KMS-11 (cell line): ENCODE measurements around the gene CD4.

ENCODE experiments used
- H2AFZ ChIP-seq: fragments of 200-600 bp; sonication (generic); 2 replicates; pipeline ENCODE4 v1.6.1; 2016; ENCODE audit warnings: antibody characterized with exemption, mixed run types, low read depth
- H3K27ac ChIP-seq: fragments of 200-600 bp; sonication (generic); 2 replicates; pipeline ENCODE4 v1.6.1; 2016; ENCODE audit warnings: mild to moderate bottlenecking, mixed run types
- H3K27me3 ChIP-seq: fragments of 200-600 bp; sonication (generic); 2 replicates; pipeline ENCODE4 v1.6.1; 2017; ENCODE audit warnings: mild to moderate bottlenecking, low read depth, mixed run types, moderate library complexity; ENCODE audit not compliant: insufficient read depth
- H3K36me3 ChIP-seq: fragments of 200-600 bp; sonication (generic); 2 replicates; pipeline ENCODE4 v1.6.1; 2017; ENCODE audit warnings: mild to moderate bottlenecking, mixed run types; ENCODE audit not compliant: insufficient read depth
- H3K4me1 ChIP-seq: fragments of 200-600 bp; sonication (generic); 2 replicates; pipeline ENCODE4 v1.6.1; 2016; ENCODE audit warnings: mild to moderate bottlenecking, low read depth, mixed run types; ENCODE audit not compliant: poor library complexity, severe bottlenecking
- H3K4me2 ChIP-seq: fragments of 200-600 bp; sonication (generic); 2 replicates; pipeline ENCODE4 v1.7.0; 2016; ENCODE audit warnings: mild to moderate bottlenecking, mixed run types
- H3K4me3 ChIP-seq: fragments of 200-600 bp; sonication (generic); IDR thresholded peaks from 2 replicates; pipeline ENCODE4 v1.6.1; 2017; ENCODE audit warnings: low read depth, low read length, mixed read lengths; ENCODE audit not compliant: insufficient read depth
- H3K79me2 ChIP-seq: fragments of 200-600 bp; sonication (generic); 2 replicates; pipeline ENCODE4 v1.6.1; 2016; ENCODE audit warnings: low read depth, mixed run types; ENCODE audit not compliant: insufficient read depth
- H3K9ac ChIP-seq: fragments of 200-600 bp; sonication (generic); 2 replicates; pipeline ENCODE4 v1.6.1; 2016; ENCODE audit warnings: mild to moderate bottlenecking, mixed run types
- H4K20me1 ChIP-seq: fragments of 200-600 bp; sonication (generic); 2 replicates; pipeline ENCODE4 v1.6.1; 2016; ENCODE audit warnings: mild to moderate bottlenecking, mixed run types; ENCODE audit not compliant: insufficient read depth
- TF ChIP-seq, protein P1 (sequence below): fragments of 200-600 bp; sonication (generic); conservative IDR thresholded peaks from 2 replicates; pipeline ENCODE4 v1.6.1; 2017; ENCODE audit warnings: low read depth, mild to moderate bottlenecking, antibody characterized with exemption, low read length, moderate library complexity, mixed read lengths

Gene CD4

DNA sequence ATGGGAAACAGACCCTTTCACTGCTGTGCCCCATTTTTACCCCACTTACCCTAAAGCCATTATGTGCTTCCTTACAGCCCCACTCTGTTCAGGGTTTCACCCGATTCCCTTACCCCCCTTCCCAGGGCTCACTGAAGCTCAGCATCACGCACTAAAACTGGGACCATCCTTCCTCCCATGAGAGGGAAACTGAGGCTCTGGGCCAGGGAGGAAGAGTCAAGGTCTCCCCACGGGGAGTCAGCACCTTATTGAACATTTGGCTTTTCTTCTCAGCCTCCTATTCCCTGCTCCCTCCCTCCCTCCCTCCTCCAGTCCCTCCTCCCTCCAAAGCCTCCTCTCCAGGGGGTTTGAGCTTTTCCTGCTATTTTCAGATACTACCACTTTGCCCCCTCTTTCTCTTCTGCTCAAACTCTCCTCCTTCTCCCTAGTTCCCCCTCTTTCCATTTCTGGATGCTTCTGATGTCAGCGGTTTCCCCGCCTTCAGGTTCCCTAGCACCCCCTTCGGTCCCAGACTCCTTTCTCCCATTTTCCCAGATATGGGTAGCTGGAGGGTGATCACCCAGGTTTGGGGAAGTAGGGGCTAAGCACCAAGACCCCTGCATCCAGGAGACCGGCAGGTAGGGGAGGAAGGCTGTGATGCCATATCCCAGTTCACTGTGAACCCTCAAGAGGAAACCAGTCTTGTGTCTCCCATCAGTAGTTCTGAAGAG is 33.3 kb downstream of the CD4 start:
- Histone ChIP-seq H2AFZ (no peak overlapping the region), H3K27me3 (peaks cover 66% of the 10 kb centered on the region), H3K4me2 (no peak overlapping the region), H3K27ac (no peak overlapping the region), H3K36me3 (no peaks in the 10 kb centered on the region), H3K4me3 (no peak overlapping the region), H3K4me1 (peaks cover 6% of the 10 kb centered on the region), H3K9ac (no peak overlapping the region), H4K20me1 (no peaks in the 10 kb centered on the region), H3K79me2 (no peaks in the 10 kb centered on the region)
- TF ChIP-seq, protein P1, sequence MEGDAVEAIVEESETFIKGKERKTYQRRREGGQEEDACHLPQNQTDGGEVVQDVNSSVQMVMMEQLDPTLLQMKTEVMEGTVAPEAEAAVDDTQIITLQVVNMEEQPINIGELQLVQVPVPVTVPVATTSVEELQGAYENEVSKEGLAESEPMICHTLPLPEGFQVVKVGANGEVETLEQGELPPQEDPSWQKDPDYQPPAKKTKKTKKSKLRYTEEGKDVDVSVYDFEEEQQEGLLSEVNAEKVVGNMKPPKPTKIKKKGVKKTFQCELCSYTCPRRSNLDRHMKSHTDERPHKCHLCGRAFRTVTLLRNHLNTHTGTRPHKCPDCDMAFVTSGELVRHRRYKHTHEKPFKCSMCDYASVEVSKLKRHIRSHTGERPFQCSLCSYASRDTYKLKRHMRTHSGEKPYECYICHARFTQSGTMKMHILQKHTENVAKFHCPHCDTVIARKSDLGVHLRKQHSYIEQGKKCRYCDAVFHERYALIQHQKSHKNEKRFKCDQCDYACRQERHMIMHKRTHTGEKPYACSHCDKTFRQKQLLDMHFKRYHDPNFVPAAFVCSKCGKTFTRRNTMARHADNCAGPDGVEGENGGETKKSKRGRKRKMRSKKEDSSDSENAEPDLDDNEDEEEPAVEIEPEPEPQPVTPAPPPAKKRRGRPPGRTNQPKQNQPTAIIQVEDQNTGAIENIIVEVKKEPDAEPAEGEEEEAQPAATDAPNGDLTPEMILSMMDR: no peak

DNA sequence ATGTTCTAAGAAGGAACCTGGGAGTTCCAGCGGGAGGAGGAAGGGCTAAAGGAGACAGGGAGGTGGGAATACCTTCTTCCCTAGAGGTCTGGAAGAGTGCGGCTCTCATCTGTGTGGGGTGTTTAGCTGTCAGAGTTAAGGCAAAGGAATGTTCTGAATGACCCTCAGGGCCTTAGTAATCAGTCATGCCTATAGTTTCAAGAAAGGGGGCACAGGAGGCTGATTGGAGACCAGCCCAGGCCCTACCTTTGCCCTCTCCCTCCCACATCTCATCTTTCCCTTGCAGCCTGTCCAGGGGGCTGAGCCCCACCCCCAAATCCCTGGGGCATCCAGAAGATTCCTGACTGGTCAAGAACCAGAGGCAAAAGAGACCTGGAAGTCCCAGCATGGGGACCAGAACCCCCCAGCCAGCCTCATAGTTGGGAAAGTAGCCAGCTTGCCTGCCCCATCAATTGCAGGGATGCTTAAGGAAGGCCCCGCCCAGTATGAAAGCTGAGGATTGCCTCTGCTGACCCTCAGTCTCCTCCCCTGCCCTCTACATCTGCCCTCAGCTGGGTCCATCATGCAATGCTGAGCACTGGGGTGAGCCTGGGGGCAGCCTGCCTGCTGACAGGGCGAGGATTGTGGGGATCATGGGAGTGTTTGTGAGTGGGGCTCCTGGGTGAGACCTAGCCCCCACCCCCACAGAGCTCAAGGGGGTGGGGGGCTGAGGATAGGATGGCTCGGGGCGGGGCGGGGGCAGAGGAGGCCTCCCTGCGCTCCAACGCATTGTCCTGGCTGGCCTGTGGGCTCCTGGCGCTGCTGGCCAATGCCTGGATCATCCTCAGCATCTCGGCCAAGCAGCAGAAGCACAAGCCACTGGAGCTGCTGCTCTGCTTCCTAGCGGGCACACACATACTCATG is 34.1 kb downstream of the CD4 start:
- no peak overlapping the region for H2AFZ ChIP-seq
- no peaks in the 10 kb centered on the region for H3K79me2 ChIP-seq
- H3K4me3 ChIP-seq: no peak overlapping the region
- peaks cover 66% of the 10 kb centered on the region for H3K27me3 ChIP-seq
- H3K36me3 ChIP-seq: no peaks in the 10 kb centered on the region
- H3K27ac ChIP-seq: no peak overlapping the region
- no peak overlapping the region for H3K9ac ChIP-seq
- TF ChIP-seq, protein P1: no peak
- H3K4me1 ChIP-seq: peaks cover 6% of the 10 kb centered on the region
- H4K20me1 ChIP-seq: no peaks in the 10 kb centered on the region
- H3K4me2 ChIP-seq: no peak overlapping the region

DNA sequence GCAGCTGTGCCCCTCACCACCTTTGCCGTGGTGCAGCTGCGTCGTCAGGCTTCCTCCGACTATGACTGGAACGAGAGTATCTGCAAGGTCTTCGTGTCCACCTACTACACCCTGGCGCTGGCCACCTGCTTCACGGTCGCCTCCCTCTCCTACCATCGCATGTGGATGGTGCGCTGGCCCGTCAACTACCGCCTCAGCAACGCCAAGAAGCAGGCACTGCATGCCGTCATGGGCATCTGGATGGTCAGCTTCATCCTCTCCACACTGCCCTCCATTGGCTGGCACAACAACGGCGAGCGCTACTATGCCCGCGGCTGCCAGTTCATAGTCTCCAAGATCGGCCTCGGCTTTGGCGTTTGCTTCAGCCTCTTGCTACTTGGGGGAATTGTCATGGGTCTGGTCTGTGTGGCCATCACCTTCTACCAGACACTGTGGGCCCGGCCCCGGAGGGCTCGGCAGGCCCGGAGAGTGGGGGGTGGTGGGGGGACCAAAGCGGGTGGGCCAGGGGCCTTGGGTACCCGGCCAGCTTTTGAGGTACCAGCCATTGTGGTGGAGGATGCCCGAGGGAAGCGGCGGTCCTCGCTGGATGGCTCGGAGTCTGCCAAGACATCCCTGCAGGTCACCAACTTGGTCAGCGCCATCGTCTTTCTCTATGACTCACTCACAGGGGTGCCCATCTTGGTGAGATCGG is 34.9 kb downstream of the CD4 start:
- Histone ChIP-seq H3K4me2 (no peak overlapping the region), H3K27ac (no peak overlapping the region), H3K4me3 (no peak overlapping the region), H3K79me2 (no peaks in the 10 kb centered on the region), H3K27me3 (peaks cover 71% of the 10 kb centered on the region), H4K20me1 (no peaks in the 10 kb centered on the region), H3K36me3 (no peaks in the 10 kb centered on the region), H2AFZ (no peak overlapping the region), H3K4me1 (peaks cover 6% of the 10 kb centered on the region), H3K9ac (no peak overlapping the region)
- TF ChIP-seq, protein P1: no peak

DNA sequence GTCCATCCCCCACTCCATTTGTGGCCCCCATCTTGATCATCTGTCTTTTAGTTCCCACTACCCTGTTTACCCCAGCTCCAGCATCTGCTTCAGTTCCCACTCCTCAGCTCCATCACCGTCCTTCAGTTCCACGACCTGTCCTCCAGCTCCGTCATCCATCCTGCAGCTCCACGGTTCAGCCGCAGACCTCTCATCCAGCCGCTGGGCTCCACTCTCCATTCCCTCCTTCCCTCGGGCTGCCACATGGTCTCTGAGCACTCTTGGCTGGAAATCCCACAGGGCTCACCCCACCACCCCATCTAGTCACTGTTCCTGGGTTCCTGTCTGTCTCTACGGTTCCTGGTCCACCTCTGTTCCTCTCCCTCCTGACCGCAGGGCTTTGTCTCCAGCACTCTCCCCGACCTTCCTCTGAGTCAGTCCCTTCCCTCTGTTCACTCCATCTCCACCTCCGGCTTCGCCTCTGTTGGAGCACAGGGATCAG is 35.6 kb downstream of the CD4 start:
- H2AFZ ChIP-seq: no peak overlapping the region
- H4K20me1 ChIP-seq: no peaks in the 10 kb centered on the region

More for the DNA sequence above, 35.6 kb downstream of the CD4 start:
- Histone ChIP-seq H3K9ac (no peak overlapping the region), H3K4me3 (no peak overlapping the region), H3K4me1 (peaks cover 6% of the 10 kb centered on the region), H3K79me2 (no peaks in the 10 kb centered on the region), H3K27me3 (peaks cover 70% of the 10 kb centered on the region), H3K36me3 (no peaks in the 10 kb centered on the region), H3K4me2 (no peak overlapping the region), H3K27ac (no peak overlapping the region)
- TF ChIP-seq, protein P1: no peak
